ENCODE data around the gene IL1B.
"Not testable (repeated sequence)": the region's sequence is repeated elsewhere in the genome, so short reads cannot be mapped to it uniquely, and the experiment has no call there.

Gene IL1B

DNA sequence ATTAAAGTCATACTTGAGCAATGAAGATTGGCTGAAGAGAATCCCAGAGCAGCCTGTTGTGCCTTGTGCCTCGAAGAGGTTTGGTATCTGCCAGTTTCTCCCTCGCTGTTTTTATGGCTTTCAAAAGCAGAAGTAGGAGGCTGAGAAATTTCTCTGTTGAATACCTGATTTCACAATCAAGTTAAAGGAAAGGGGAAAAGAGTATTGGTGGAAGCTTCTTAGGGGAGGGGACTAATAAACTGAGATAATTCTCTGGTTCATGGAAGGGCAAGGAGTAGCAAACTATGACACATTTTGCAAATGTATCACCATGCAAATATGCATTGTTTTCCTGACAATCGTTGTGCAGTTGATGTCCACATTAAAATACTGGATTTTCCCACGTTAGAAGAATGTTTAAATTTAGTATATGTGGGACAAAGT is at the start of gene IL1B:
IL1B (minus strand) TSS at position 85 of the 423 bp plus-strand sequence. CDS start 550 bp downstream, outside the sequence.
- DNase-seq = no peak

DNA sequence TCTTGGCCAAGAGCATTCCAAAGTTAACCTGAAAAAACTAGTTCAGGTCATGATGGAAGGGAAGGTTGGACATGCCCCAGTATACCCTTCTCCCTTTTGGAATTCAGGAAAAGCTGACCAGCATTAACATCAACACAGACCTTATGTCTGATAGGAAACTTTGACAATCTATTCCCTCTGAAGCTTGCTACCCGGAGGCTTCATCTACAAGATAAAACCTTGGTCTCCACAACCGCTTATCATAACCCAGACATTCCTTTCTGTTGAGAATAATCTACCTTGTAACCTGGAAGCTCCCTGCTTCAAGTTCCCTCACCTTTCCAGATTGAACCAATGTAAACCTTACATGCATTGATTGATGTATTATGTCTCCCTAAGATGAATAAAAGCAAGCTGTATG is 49.7 kb upstream of the IL1B start:
- DNase-seq = no peak

DNA sequence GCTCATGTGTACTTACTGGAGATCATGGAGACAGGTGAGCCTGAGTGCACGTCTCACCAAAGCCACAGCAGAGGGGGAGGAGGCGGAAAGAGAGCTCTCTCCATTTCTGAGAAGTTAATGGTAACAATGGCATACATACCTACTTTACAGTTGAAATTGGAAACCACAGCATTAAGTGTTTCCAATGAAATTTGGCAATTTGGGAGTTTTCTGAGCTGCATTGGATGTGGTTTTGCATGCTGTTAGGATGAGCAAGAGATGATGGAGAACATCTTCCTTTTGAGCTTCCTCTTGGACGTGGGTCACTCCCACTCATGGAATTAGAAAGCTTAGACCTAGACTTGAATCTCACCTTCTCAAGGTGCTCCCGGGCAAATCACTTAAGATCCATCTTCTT is 48.9 kb upstream of the IL1B start:
- DNase-seq = no peak

DNA sequence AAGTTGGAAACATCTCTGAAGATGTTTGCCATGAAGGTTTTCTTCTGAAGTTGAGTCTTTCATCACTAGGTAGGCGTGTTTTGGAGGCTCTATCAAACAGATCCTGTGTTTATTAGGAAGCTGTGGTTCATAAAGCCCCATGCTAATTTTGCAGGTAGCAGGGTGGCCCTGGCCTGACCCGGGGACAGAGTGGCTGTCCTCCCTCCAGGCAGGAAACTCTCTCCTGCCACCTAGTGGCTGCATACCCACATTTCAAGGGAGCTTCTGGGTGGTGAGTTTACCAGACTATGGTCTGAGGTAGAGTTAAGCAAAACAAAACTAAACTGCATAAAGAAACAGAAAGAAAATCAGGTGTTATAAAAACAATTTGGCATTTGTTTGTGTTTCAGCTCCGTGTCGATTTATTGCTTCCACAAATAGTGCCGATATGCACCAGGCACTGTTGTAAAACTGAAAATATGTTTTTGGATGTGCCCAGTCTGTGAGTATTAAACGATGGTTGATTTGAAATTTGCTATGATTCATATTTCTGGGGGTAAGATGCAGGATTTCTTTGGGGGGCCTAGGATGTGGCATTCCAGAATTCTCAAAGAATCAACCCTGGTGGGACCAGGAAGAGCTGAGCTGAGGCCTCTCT is 48.4 kb upstream of the IL1B start:
- peak; percentile 65 for DNase-seq

DNA sequence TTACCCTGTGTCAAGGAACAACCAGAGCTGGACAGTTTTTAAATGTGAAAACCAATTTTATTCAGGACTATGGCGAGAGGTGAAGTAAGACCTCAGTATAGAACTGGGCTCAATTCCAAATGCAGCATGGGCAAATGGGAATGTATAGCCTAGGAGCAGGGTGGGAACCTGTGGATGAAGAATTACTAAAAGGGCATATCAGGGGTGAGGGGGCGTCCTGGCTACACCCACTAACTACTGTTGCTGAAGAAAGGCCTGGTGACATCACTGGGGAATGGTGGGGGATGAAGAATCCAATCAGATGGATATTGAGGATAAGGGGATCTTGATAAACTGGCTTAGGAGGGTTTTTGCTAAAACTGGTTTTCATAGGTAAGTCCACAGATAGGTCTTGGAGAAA is 47.1 kb upstream of the IL1B start:
- DNase-seq = no peak

DNA sequence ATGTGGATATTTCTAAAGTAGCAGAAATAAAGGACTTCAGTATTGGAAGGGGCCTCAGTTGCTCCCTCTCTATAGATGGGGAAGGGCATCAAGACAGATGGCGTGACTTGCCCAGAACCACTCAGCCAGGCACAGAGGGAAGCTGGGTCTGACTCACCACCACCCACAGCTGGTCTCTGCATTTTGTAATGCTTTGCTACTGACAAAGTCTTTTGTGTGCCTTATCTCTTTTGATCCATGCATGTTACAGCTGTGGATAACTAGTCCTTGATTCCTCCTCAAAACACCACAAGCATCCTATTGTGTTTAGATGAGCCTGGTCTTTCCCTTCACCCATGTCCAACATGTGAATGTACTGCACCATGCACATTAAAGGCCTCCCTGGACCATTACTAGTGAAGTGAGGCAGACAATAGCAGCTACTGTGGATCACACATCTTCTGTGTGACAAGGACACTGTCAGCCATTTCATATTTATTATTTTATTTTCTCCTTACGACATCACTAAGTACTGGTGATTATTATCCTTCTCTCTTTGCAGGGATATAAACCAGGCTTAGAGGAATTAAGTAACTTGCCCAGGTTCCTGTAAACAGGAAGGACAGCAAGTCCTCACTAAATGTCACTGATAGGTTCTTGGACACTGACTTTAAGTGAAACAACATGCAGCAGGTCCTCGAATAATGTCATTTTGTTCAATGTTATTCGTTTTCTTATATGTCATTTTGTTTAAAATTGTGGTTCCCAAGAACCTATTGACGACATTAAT is 44.8 kb upstream of the IL1B start:
- no peak for DNase-seq

DNA sequence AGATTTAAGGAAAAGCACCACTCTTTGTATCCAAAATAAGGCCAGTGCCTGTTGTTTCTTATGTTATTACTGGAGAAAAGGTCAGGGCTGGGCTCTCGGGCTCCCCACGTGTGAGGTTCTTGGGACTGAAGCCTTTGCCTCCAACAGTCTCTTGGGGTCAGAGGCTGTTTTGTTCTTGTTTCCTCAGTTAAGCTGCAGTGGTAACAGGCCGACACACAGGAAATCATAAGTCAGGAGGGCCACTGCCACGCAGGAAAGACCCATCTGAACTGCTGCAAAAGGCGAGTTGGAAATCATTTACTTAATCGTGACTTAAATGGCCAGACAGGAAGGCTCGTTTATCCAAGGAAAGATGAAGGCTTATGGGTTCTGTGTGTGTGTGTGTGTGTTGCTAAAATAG is 44.1 kb upstream of the IL1B start:
- DNase-seq = no peak

DNA sequence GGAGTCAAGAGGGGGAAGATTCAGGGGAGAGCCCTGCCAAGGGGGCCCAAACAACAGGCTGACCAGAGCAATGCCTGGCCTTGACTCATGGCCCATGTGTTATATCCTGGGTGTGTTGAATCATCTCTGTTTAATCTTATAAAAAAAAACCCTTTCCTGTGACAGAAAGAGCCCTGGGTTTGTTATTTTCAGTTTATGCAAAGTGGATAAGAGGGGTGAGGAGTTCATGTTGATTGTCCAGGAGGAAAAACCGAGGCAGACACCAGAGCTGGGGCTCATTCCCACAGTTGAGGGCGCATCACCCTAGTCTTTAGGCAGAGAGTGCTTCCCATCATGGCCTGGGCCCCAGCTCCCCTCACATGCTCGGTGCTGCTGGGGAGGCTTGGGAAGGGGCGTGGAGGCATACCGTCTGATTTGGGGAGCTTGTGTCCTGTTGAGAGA is 43.5 kb upstream of the IL1B start:
- no peak for DNase-seq

DNA sequence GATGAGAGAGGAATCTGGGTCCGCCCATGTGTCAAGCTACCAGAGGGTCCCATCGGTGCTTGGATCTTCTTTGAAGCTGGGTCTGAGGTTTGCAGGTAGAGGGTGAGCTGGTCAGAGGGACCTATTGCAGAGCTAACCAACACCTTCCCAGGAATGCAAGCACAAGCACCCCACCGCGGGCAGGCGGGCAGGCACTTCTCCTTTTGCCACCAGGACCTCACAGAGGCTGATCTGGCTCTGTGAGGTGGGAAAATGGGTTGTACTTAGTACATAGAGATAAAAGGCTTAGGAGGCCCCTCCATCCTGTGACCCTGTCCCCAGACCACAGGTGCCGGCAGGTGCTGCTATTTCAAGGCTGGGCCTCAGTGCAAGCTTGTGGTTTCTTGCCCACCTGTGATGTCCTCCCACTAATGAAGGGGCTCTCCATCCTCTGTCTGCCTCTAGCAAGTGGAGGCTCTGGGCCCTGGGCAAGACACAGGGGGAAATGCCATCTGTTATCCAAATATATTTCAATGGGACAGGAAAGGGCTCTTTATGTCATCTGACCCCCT is 43.0 kb upstream of the IL1B start:
- DNase-seq = no peak

DNA sequence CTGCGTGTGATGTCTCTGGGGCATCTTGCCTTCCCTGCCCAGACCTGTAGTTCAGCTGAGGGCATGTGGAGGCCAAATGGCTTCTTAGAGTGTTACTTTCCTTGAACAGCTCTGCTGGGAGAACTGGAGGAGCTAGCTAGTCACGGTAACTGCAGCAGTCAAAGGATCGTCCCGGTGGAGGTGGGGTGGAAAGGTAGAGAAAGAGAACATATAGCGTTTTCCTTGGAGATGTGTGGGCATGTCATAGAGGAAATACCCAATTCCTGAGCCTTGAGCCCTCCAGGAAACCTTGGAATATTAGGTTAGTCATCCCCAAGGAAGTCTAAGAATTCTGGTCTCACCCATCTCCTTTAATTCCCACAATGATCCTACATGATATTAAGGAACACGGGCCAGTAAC is 40.8 kb upstream of the IL1B start:
- no peak for DNase-seq

DNA sequence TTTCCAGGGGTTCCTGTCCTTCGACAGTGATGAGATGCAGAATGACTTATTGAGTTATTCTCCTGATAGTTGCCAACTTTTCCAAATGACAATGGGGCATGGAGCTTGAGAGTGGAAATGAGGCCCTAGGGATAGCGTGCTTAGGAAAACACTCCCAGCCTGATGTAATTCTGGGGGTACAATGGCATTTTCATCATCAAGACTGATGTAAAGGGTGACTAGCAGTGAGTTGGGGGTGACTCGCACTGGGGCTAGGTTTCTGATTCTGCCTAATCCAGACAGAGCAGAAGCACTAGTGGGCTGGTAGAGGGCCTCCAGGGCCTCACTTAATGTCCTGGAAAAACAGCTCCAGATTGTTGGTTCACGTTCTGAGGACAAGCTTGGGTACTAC is 40.4 kb upstream of the IL1B start:
- no peak for DNase-seq

DNA sequence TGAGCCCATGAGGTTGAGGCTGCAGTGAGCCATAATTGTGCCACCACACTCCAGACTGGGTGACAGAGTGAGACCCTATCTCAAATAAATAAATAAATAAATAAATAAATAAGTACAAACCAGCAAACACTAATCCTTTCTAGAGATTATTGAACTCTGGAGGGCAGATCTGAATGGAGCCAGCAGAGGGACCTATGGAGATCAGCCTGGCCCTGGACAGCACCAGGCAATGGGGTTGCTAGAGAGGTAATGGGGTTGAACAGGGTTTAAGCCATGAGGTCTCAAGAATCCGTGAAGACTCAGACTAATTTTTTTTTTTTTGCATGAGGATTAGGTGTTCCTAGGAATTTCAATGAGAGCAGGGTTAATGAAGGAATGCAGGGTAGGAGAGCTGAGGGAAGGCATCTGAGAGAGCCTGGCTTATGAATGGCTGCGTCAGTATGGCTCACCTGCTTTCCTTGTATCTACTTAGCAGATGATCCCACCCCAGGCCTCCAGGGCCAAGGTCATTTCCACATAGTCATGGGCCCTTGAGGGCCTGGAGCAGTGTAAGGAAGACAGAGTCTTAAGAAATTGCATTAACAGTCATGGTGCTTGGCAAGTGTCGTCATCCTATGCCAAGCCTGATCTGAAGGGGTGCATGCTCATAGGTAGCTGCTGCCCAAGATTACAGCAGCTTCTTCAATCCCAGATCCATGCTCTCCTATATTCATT is 39.8 kb upstream of the IL1B start:
- no peak for DNase-seq

DNA sequence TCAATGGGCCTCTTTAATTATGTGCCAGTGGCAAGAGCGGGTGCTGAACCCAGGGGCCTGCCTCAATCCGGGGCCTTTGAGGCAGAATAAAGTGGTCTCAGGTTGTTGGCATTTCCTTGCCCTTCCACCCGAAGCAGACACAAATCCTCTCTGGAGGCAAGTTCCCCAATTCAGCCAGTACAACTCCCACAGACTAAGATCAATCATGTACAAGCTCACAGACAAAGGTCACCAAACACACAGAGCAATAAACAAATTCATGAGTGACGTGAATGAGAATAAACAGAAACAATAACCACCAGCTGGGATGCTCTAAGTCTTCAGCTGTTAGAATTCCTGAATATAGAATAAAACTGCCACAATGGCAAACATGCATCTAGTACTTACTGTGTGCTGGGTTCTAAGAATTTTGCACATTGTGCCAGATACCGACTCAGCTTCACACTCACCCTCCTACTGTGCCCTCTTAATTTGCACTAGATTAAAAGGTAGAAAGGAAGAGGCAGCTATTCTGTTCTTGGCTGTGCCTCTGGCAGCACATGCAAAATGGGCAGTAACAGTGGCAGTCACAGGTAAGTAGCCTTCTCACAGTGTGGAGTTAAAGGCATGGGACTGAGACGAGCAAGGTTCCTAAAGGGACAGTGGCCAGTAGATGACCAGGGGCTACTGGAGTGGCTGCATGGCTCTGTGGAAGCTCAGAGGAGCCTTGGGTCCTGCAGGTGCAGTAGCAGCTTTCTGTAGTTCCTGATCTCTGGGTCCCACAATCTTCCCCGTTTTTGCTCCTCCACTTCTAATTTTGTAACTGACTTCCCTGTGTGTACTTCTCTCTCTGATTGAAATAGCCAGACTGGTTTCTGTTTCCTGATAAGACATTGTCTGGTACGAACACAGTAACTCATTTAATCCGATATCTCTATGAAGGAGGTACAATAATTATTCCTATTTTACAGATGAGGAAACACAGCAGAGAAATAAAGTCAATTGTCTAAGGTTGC is 34.6 kb upstream of the IL1B start:
- DNase-seq = no peak

DNA sequence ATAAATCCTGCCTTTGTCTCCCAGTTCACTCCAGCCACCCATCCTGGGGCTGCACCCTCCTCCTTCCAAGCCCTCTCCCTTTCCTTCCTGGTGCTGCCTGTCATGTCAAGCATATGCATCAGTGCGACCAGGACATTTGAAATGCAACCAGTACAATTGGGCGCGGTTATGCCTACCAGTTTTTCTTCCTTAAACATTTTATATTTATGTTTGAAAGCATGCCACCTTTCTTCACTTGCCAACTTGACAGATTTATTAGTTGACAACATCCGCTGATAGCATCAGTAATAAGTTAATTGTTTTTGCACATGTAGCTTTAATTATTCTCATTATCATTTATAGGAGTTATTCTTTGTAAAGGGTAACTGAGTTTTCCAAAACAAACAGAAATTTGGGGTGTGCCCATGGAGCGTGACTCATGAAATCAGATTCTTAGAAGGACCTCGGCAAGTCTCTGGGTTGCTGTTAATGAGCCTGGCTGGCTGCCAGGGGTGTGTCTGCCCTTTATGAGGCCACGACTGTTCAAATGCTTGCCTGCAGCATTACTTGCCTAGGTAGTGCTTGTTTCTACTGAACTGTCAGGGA is 32.8 kb upstream of the IL1B start:
- no peak for DNase-seq

DNA sequence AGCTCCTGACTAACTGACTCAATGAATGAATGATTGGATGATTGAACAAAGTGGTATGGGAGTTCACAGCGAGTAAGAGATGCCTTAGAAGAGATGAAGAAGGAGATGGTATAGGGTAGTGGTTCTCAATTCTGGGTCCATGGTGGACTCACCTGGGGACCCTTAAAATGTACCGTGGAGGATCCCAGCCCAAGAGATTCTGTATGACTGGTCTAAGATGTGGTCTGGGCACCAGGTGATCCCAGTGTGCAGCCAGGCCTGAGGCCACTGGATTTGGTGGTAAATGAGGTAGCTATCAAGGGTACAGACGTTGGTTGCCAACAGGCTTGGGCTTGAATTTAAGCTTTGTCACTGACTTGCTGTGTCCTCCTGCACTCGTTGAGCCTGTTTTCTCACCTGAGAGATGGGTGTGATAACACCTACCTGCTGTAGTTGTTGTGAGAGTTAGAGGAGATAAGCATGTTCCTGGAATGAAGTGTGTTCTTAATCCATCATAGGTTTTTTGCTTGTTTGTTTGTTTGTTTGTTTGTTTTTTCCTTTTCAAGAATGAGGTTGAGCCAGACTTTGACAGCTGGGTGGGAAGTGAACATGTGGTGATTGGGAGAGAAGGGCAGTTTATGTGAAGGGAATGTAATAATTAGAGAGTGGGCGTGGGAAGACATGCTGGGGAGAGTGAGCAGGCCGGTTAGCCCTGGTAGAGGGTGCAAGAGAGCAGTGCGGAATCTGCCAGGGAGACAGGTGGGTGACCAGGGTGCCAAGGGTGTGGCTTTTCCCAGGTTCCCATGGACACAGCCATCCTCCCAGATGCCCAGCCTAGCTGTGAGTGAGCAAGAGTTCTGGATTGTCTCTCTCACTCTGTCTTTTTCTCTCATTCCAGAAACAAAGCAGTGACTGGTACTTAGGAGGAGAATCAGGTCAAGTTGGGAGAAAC is 31.4 kb upstream of the IL1B start:
- DNase-seq = no peak

DNA sequence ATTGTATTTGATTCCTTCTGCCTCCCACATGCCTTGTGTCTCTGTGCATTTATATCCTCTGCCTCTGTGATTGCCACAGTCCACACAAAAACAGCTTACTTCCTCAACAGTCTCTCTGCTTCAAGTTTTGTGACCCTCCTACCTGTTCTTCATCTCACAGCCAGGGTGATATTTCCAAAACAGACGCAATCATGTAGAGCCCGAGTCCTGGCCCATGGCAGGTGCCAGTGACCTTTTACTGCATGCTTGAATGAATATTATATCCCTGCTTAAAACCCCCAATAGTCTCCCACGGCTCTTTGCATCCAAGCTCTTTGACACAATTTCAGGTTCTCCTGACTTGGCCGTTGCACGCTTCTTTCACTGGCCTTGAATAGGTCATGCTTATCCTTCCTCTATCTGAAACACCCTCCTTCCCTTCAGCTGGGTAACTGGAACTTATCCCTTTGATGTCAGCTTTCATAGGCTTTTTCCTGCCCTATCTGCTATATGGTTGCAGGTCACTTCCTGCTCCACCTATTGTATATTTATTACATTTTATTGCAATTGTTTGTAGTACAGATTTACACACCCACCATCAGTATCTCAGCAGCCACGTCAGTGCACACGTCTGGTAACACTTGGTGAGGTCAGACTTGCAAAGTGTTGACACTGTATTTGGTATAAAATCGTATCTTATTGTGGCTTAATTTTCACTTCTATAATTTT is 29.7 kb upstream of the IL1B start:
- no peak for DNase-seq

DNA sequence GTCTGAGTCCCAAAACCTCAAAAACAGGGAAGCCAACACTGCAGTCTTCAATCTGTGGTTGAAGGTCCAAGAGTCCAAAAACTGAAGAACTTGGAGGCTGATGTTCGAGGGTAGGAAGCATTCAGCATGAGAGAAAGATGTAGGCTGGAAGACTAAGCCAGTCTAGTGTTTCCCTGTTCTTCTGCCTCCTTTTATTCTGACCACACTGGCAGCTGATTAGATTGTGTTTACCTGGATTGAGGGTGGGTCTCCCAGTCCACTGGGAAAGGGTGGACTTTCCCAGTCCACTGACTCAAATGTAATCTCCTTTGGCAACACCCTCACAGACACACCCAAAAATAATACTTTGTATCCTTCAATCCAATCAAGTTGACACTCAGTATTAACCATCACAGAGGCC is 27.5 kb upstream of the IL1B start:
- no peak for DNase-seq

DNA sequence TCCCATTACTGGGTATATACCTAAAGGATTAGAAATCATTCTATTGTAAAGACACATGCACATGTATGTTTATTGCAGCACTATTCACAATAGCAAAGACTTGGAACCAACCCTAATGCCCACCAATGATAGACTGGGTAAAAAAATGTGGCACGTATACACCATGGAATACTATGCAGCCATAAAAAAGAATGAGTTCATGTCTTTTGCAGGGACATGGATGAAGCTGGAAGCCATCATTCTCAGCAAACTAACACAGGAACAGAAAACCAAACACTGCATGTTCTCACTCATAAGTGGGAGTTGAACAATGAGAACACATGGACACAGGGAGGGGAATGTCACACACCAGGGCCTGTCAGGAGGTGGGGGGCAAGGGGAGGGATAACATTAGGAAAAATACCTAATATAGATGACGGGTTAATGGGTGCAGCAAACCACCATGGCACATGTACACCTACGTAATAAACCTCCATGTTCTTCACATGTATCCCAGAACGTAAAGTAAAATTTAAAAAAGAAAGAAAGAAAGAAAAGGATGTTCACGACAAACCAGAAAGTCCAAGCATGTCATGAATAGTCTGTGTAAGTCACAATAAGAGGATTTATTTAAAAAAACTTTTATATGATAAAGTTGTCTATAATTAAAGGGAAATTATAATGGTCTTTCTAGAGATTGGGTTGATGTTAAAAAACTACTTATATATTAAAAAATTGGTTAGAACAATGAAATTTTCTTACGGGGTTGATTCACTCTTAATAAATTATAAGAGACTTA is 23.0 kb upstream of the IL1B start:
- not testable (repeated sequence) for DNase-seq

DNA sequence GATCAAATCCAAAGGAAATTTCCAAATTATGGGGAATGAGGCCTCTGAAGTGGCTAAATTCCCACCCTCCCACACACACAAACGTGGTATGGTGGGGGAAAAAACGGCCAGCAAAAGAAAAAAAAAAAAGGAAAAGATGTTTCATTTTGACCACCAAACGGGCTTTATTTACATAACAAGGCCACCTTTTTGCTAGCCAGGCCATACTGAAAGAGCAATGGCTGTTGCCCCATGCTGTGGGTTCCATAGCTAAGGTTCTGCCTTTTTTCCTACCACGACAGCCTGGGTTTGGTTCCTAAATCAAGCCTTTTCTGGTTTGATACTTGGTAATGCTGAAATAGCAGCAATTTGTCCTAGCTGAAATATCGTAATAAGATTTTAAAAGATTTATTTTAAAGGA is 14.0 kb upstream of the IL1B start:
- no peak for DNase-seq
